Cardiac muscle cell (in vitro differentiated cells and primary cell): Measurements from ENCODE around the gene ZDHHC13. TPM values are rescaled to one million over a fixed set of nuclear protein-coding genes. Genes with fewer than 3 reads are reported as not detected.

ENCODE experiments used
- DNase-seq, 2 donors: peaks; one replicate each; pipeline versions ENCODE4 v3.0.0 to v3.0.0-alpha.2; 2010 to 2017; ENCODE audit warnings: low read depth in 1 of 2, low spot score in 1 of 2
- H3K27ac ChIP-seq: fragments of 200-600 bp; sonication (generic); 2 replicates; pipeline ENCODE4 v1.5.1; 2016
- H3K27me3 ChIP-seq: fragments of 200-600 bp; sonication (generic); 2 replicates; pipeline ENCODE4 v1.6.0; 2016; ENCODE audit warnings: control low read depth
- H3K36me3 ChIP-seq: fragments of 200-600 bp; sonication (generic); 2 replicates; pipeline ENCODE4 v1.5.1; 2016; ENCODE audit warnings: control low read depth
- H3K4me1 ChIP-seq: fragments of 200-600 bp; sonication (generic); 2 replicates; pipeline ENCODE4 v1.8.1; 2017; ENCODE audit warnings: low read depth, mild to moderate bottlenecking, mixed run types
- H3K4me3 ChIP-seq: fragments of 200-600 bp; sonication (generic); 2 replicates; pipeline ENCODE4 v1.5.1; 2016; ENCODE audit warnings: mild to moderate bottlenecking
- H3K9me3 ChIP-seq: fragments of 200-600 bp; sonication (generic); 2 replicates; pipeline ENCODE4 v1.5.1; 2017; ENCODE audit warnings: low read depth, mild to moderate bottlenecking, control low read depth
- CTCF ChIP-seq: IDR thresholded peaks from 2 replicates; pipeline ENCODE4 v1.5.1; 2012; ENCODE audit warnings: low read depth, mild to moderate bottlenecking, low read length
- polyA plus RNA-seq: library from polyadenylated mRNA; unstranded; fragments of >200 nt; fragmentation: Nextera tagmentation; extraction: Ambion mirVana; gene quantifications from 2 replicates; pipeline ENCODE4 v1.2.1, GENCODE V29; 2016
- total RNA-seq: library from RNA; depleted of rRNA; stranded (reverse); fragments of >200 nt; gene quantifications from 2 replicates; pipeline ENCODE4 v1.2.3, GENCODE V29; 2016

Gene ZDHHC13
- total and polyA plus RNA-seq, 2 experiments from 2014 or later: 8.2 to 25.7 TPM

- Histone ChIP-seq H3K27ac (no peak overlapping the region), H3K4me1 (peaks cover 8% of the 10 kb centered on the region), H3K9me3 (no peaks in the 10 kb centered on the region), H3K27me3 (no peaks in the 10 kb centered on the region), H3K4me3 (no peak overlapping the region), H3K36me3 (peaks cover 90% of the 10 kb centered on the region)
- no peak for DNase-seq
- no peak for TF ChIP-seq CTCF
Observed at GRCh38 chr11:19187833-19188258, 70.9 kb downstream of the ZDHHC13 start.

- H3K36me3 ChIP-seq: peaks cover 56% of the 10 kb centered on the region
- DNase-seq: peak; percentile 9 to 37
- peak overlapping the region; percentile 9 for H3K27ac ChIP-seq
- TF ChIP-seq CTCF: no peak
- no peaks in the 10 kb centered on the region for H3K9me3 ChIP-seq
- H3K4me3 ChIP-seq: no peak overlapping the region
- H3K4me1 ChIP-seq: peaks cover 32% of the 10 kb centered on the region
- H3K27me3 ChIP-seq: no peaks in the 10 kb centered on the region
Observed at GRCh38 chr11:19191530-19192169, 74.7 kb downstream of the ZDHHC13 start.

- no peak overlapping the region for H3K27ac ChIP-seq
- no peak for TF ChIP-seq CTCF
Observed at GRCh38 chr11:19193916-19194315, 76.9 kb downstream of the ZDHHC13 start.

GRCh38 chr11:19194620-19195308, 77.8 kb downstream of the ZDHHC13 start:
- DNase-seq: no peak
- Histone ChIP-seq H3K4me1 (peaks cover 51% of the 10 kb centered on the region), H3K4me3 (no peak overlapping the region), H3K36me3 (peaks cover 27% of the 10 kb centered on the region), H3K27ac (peak overlapping the region; percentile 47), H3K9me3 (no peaks in the 10 kb centered on the region), H3K27me3 (no peaks in the 10 kb centered on the region)
- no peak for TF ChIP-seq CTCF

More at GRCh38 chr11:19193916-19194315, 76.9 kb downstream of the ZDHHC13 start:
- Histone ChIP-seq H3K4me1 (peaks cover 42% of the 10 kb centered on the region), H3K36me3 (peaks cover 36% of the 10 kb centered on the region), H3K4me3 (no peak overlapping the region), H3K27me3 (no peaks in the 10 kb centered on the region), H3K9me3 (no peaks in the 10 kb centered on the region)
- no peak for DNase-seq

GRCh38 chr11:19196432-19196831, 79.5 kb downstream of the ZDHHC13 start:
- Histone ChIP-seq H3K9me3 (no peaks in the 10 kb centered on the region), H3K27me3 (no peaks in the 10 kb centered on the region), H3K4me3 (no peak overlapping the region), H3K4me1 (peaks cover 60% of the 10 kb centered on the region), H3K27ac (no peak overlapping the region), H3K36me3 (peaks cover 10% of the 10 kb centered on the region)
- no peak for DNase-seq
- no peak for TF ChIP-seq CTCF
